Bronchial epithelial cell (primary cell): Measurements from ENCODE around the gene DRAP1. TPM values are rescaled to one million over a fixed set of nuclear protein-coding genes. Genes with fewer than 3 reads are reported as not detected.

Experiments used
- DNase-seq: peaks from one replicate; pipeline ENCODE4 v3.0.0-alpha.2; 2010; ENCODE audit warnings: low read depth
- FAIRE-seq: peaks from 2 replicates; lab custom pipeline; 2011; peaks lifted over from hg19 to GRCh38; lab: Jason Lieb, UNC
- H3K27me3 ChIP-seq: 2 replicates; pipeline ENCODE4 v1.5.1; 2011; ENCODE audit warnings: low read length; ENCODE audit not compliant: control insufficient read depth, insufficient read depth
- H3K36me3 ChIP-seq: 2 replicates; pipeline ENCODE4 v1.5.1; 2011; ENCODE audit warnings: low read length; ENCODE audit not compliant: control insufficient read depth, insufficient read depth
- H3K4me3 ChIP-seq: 2 replicates; pipeline ENCODE4 v1.5.1; 2011; ENCODE audit warnings: mild to moderate bottlenecking, low read depth, low read length, control low read depth
- total RNA-seq: library from RNA; depleted of rRNA; stranded (reverse); fragments of >200 nt; gene quantifications from 2 replicates; pipeline ENCODE4 v1.2.1, GENCODE V29; 2014
- TF ChIP-seq, protein P1 (sequence below): IDR thresholded peaks from 2 replicates; pipeline ENCODE4 v1.5.1; 2011; ENCODE audit warnings: mild to moderate bottlenecking, moderate library complexity, low read length, control low read depth, inconsistent platforms; ENCODE audit not compliant: insufficient read depth, severe bottlenecking

DRAP1 gene
- total RNA-seq, 1 donor from 2014 or later: 176 TPM

DNA sequence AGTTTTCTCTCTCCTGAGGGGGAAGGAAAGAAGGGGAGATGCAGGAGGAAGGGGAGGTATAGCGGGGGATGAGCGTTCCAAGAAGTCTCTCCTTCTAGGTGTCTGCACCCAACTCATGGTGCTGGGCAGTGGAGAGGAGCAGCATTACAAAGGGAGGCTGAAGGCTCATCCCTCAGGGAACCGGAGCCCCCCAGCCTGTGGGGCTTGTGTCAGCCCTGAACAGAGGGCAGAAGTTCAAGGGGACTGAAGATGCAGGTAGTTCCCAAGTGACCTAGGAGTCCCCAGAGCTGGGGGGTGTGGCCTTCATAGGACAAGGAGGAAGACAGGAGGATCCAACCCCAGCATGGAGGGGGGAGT is 2.2 kb upstream of the DRAP1 start:
- Histone ChIP-seq H3K27me3 (no peaks in the 10 kb centered on the region), H3K36me3 (peaks cover 7% of the 10 kb centered on the region), H3K4me3 (no peak overlapping the region)
- TF ChIP-seq, protein P1, sequence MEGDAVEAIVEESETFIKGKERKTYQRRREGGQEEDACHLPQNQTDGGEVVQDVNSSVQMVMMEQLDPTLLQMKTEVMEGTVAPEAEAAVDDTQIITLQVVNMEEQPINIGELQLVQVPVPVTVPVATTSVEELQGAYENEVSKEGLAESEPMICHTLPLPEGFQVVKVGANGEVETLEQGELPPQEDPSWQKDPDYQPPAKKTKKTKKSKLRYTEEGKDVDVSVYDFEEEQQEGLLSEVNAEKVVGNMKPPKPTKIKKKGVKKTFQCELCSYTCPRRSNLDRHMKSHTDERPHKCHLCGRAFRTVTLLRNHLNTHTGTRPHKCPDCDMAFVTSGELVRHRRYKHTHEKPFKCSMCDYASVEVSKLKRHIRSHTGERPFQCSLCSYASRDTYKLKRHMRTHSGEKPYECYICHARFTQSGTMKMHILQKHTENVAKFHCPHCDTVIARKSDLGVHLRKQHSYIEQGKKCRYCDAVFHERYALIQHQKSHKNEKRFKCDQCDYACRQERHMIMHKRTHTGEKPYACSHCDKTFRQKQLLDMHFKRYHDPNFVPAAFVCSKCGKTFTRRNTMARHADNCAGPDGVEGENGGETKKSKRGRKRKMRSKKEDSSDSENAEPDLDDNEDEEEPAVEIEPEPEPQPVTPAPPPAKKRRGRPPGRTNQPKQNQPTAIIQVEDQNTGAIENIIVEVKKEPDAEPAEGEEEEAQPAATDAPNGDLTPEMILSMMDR: no peak
- no peak for FAIRE-seq
- no peak for DNase-seq

DNA sequence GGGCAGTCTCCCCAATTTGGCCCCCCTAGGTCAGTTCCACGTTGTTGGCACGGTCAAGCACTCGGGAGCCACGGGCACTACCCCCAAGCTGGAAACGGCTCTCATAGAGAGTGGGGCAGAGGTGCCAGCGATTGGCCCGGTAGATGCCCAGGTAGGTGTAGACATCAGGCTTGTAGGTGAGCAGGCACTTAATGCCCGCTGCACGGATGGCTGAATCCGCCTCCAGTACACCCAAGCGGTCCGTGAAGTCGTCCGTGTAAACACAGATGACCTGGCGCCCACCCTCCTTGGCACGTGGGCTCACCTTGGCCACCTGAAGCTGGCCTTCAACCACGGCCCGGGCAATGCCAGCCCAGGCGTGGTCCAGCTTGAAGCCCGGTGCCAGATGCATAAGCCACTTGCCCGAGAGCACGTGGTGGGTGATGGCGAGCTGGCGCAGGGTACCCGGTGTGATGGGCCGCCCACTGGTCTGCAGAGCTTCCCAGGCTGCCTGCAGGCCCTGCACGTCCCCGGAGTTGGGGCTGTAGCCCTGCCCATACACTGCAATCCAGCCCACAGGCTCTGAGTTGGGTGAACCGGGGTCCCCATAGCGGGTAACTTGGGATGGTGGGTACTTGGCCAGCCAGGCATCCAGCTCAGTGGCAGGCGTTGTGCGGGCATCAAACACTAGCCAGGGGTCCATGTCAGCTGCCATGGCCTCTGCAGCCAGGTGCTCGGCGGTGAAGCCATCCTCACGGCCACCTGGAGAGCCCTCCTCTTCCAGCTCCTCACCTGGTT is 1.6 kb upstream of the DRAP1 start:
- H3K36me3 ChIP-seq: peaks cover 9% of the 10 kb centered on the region
- FAIRE-seq (no peak), DNase-seq (no peak)
- no peak overlapping the region for H3K4me3 ChIP-seq
- H3K27me3 ChIP-seq: no peaks in the 10 kb centered on the region
- TF ChIP-seq, protein P1: no peak

DNA sequence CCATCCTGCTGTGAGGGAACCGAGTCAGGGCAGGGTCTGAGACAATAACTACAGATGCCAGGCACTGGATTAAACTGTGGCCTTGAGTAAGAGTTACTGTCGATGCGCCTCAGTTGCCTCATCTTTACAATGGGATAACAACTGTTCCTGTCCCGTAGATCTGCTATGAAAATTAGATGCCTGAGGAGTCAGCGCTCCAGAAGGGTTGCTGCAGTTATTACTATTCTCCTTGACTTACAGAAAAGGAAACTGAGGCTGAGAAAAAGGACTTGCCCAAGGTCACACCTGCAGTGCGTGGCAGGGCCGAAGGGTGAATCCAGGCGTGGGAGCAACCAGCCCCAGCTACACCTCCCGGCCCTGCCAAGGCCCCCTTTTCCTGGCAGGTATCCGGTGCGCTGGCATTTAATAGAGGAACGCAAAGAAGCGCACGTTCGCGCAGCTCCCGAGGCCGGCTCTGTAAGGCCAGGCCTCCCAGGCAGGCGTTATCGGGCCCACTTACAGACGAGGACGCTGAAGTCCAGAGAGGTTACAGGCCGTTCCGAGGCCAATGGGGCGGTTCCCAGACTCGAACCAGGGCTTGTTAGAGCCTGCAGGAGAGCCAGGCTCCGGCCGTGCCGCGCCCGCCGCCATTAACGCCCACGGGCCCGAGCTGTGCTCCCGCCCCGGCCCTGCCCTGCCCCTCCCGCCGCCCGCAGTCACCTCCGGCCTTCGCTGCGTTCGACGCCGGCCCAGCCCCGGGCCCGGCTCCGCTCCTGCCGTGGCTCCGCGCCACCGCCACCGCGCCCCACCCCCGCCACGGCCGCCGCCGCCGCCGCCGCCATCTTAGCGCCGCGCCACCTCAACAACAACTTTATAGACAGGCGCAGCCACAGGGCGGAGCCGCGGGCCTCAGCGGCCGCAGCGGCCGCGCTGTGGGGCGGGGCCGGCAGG is 750 bp upstream of the DRAP1 start, which contains the start of gene C11orf68:
TSS of gene C11orf68 (minus strand) at position 852 of the 930 bp plus-strand sequence. CDS start at position 821, 31 bp downstream.
- Histone ChIP-seq H3K4me3 (peak within 1 kb of the TSS; percentile 86), H3K36me3 (peaks cover 10% of the 10 kb centered on the region), H3K27me3 (no peaks in the 10 kb centered on the region)
- DNase-seq (no peak), FAIRE-seq (no peak)
- TF ChIP-seq, protein P1: no peak

DNA sequence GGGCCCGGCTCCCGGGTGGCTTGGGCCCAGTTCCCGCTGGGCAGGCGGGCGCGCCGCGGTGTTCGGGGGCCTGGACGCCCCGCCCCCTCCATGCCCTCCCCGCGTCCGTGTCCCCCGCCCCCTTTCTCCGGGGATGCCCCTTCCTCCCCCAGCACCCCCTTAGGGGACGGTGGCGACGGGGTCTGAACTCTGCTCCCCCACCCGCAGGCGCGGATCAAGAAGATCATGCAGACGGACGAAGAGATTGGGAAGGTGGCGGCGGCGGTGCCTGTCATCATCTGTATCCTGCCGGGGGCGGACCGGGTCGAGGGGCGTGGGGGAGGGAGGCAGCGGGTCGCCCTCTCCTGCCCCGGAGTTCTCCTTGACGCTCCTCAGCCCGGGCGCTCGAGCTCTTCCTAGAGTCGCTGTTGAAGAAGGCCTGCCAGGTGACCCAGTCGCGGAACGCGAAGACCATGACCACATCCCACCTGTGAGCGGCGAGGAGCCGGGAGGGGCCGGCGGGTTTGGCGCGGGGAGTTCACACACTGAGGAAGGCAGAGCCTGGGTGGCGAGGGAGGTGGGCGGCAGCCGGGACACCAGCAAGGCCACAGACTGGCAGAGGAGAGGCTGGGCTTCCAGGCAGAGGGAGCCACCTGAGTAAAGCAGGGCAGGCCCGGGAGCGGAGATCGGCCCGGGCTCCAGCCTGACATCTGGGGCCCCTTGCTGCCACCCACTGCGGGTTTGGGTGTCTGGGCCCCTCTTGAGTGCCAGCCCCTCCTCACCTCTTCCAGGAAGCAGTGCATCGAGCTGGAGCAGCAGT is 546 bp downstream of the DRAP1 start:
- H3K36me3 ChIP-seq: peaks cover 10% of the 10 kb centered on the region
- TF ChIP-seq, protein P1: no peak
- no peak for DNase-seq
- no peak for FAIRE-seq
- H3K27me3 ChIP-seq: no peaks in the 10 kb centered on the region
- H3K4me3 ChIP-seq: peak overlapping the region; percentile 86

DNA sequence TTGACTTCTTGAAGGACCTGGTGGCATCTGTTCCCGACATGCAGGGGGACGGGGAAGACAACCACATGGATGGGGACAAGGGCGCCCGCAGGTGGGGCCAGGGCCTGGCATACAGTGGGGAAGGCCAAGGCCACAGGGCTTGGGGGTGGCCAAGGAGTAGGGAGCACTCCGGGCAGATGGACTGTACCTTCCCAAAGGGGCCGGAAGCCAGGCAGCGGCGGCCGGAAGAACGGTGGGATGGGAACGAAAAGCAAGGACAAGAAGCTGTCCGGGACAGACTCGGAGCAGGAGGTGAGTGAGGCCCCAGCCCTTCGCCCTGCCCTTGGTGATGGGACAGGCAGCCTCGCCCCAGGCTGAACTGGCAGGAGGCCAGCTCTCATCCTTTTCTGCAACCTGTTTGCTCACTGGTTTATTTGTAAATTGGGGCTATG is 1.2 kb downstream of the DRAP1 start:
- FAIRE-seq: no peak
- peaks cover 10% of the 10 kb centered on the region for H3K36me3 ChIP-seq

More for the DNA sequence above, 1.2 kb downstream of the DRAP1 start:
- Histone ChIP-seq H3K4me3 (peak overlapping the region; percentile 86), H3K27me3 (no peaks in the 10 kb centered on the region)
- no peak for DNase-seq
- TF ChIP-seq, protein P1: no peak
